ENCODE data around the gene WWP2.
A peak's percentile ranks its signal among the peaks of the same experiment; 100 is the strongest.
"Not testable (repeated sequence)": the region's sequence is repeated elsewhere in the genome, so short reads cannot be mapped to it uniquely, and the experiment has no call there.

The WWP2 gene

GRCh38 chr16:69747115-69747514, 15.0 kb upstream of the WWP2 start:
- DNase-seq: no peak

GRCh38 chr16:69748694-69749345, 13.3 kb upstream of the WWP2 start:
- no peak for DNase-seq

DNA sequence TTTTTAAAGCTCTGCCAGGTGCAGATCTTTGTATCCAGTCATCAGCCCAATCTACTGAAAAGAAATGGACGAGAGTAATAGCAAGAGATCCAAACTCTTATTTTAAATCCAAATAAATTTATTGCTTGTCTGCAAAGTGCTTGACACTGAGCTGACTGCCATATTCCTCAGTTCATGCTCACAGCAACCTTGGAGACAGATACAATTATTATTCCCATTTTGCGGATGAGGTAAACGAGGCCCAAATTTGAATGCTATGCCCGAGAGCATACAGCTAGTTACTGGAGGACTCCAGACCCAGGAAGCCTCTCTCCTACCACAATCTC, 8.0 kb upstream of the WWP2 start:
- no peak for DNase-seq

- peak; percentile 91 for DNase-seq
Observed at GRCh38 chr16:69754469-69755310, 7.4 kb upstream of the WWP2 start, which contains the start of gene NOB1. Gene NOB1 (minus strand): TSS chr16:69754926. CDS start chr16:69754910, 16 bp downstream.

DNA sequence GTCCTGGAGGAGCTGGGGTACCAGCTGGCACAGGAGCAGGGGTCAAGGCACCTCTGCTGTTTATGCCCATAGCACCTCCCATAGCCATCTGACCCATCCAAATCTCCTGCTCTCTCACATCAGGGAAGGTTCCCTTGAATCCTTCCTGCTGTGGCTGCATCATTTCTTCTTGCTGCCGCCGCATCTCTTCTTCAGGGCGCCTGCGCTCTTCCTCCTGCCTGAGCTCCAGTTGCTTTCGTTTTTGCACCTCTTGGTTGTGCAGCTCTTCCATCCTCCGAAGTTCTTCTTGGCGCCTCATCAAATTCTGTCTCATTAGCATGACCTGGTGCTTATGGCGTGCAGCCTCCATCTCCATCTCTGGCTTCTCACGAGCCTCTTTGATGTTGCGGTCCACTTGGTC, 5.4 kb upstream of the WWP2 start:
- no peak for DNase-seq

DNA sequence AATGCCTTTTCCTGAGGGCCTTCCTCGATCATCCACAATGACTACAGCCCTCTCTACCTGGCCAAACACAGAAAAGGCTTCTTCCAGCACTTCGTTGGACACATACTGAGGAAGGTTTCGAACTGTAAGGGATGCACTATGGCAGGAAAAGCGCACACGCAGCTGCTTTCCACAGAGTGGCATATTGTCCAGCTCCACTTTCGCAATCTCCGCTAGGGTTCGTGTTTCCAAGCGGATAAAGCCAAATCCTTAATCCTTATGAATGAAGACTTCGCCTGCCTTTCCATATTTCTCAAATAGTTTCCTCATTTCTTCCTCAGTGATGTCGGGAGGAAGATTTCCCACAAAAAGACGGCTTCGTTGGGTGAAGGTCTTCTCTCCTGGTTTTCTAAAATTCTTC, 4.8 kb upstream of the WWP2 start:
- not testable (repeated sequence) for DNase-seq

- no peak for DNase-seq
Observed at GRCh38 chr16:69762814-69763598, 874 bp downstream of the WWP2 start.

- DNase-seq: no peak
Observed at GRCh38 chr16:69763599-69763942, 1.4 kb downstream of the WWP2 start.

- no peak for DNase-seq
Observed at GRCh38 chr16:69767459-69768229, 5.5 kb downstream of the WWP2 start.

GRCh38 chr16:69768666-69769065, 6.5 kb downstream of the WWP2 start:
- DNase-seq: no peak

- DNase-seq: no peak
Observed at GRCh38 chr16:69769404-69769803, 7.3 kb downstream of the WWP2 start.

DNA sequence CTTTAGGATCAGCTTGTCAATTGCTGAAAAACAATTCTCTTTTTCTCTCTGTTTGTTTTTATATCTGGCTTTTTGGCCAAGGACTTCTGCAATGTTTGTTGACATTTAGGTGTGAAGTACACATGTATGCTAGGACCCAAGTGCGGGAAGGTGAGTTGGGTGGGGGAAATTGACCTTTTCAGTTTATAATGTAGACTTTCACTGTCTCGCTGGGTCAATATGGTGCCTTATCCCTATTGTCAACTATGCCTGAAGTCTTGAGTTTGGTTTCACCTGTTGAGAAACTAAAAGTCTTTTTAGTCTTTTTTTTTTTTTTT, 9.5 kb downstream of the WWP2 start:
- DNase-seq: no peak

DNA sequence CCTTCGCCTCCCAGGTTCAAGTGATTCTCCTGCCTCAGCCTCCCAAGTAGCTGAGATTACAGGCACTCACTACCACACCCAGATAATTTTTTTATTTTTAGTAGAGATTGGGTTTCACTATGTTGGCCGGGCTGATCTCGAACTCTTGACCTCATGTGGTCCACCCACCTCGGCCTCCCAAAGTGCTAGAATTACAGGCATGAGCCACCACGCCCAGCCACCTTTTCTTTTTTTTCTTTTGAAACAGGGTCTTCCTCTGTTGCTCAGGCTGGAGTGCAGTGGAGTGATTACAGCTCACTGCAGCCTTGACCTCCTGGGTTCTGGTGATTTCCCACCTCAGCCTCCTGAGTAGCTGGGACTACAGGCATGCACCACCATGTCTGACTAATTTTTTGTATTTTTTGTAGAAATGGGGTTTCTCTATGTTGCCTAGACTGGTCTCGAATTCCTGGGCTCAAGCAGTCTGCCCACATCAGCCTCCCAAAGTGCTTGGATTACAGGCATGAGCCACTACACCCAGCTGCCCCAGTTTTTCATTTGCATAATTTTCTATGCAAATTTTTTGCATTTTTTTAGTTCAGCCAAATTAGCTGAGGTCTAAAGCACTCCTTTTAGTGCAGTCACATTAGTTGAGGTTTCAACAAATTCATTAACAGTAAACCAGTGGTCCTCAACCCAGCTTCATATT, 11.3 kb downstream of the WWP2 start:
- DNase-seq: no peak

DNA sequence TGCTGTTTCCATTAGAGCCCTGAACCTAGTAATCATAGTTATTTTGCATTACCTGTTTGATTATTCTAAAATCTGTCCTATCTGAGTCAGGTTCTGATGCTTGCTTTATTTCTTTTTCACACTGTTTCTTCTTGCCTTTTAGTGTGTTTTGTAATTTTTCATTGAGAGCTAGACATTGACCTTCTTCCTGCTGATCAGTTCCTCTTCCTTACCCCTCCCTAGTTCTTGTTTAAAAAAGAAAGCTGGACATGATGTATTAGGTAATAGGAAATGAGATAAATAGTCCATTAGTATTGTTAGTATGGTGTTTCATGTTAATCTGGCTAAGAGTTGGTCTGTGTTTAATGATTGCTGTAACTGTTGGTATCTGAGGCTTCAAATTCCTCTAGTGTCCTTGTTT, 13.4 kb downstream of the WWP2 start:
- no peak for DNase-seq

DNA sequence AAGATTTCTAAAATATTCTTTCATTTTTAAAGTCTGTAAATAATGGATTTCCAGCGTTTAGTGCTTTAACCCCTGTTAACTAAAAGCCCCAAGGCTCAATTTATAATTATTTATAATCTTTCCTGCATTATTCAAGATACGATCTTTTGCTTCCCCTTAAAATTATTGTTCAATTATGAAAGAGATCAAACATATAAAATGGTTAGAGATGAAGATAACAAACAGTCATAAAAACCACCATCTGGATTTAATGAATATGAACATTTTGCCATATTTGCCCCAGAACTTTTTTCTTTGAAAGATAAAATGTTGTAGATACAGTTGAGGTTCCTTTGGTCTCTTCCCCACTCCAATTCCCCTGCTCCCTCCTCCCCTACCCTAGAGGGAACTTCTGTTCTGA, 17.6 kb downstream of the WWP2 start:
- no peak for DNase-seq

- DNase-seq: no peak
Observed at GRCh38 chr16:69781118-69781517, 19.0 kb downstream of the WWP2 start.

GRCh38 chr16:69784586-69784985, 22.5 kb downstream of the WWP2 start:
- DNase-seq: no peak

DNA sequence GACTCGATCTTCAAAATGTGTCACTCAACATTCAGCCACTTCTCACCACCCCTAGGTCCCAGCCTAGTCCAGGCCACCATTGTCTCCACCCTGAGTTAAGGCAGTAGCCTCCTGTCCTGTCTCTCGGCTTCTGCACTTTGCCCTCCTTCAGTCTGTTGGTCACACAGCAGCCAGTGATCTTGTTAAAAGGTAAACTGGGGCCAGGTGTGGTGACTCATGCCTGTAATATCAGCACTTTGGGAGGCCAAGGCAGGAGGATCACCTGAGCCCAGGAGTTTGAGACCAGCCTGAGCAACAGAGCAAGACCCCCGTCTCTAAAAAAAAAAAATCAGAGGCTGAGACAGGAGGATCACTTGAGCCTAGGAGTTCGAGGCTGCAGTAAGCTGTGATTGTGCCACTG, 25.8 kb downstream of the WWP2 start:
- no peak for DNase-seq

GRCh38 chr16:69791391-69791847, 29.3 kb downstream of the WWP2 start:
- not testable (repeated sequence) for DNase-seq

GRCh38 chr16:69793526-69793925, 31.4 kb downstream of the WWP2 start:
- no peak for DNase-seq

DNA sequence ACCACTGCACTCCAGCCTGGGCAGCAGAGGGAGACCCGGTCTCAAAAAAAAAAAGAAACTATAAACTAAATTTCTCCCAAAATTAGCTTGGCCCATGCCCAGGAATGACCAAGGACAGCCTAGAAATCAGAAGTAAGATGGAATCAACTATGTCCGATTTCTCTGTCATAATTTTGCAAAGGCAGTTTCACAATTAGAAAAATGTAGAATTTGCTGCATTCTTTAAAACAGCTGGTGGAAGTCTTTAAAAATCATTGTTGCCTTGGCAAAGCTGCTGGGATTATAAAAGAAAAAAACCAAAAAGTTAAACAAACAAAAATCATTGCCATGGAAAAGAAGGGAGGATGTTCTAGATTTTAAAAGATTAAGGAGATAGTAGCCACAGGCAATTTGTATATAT, 32.4 kb downstream of the WWP2 start:
- DNase-seq: no peak

GRCh38 chr16:69796285-69797118, 34.4 kb downstream of the WWP2 start:
- DNase-seq: no peak
